ENCODE results near the gene PMS2. TPM values are rescaled to one million over a fixed set of nuclear protein-coding genes. Genes with fewer than 3 reads are reported as not detected.
"Not testable (repeated sequence)": the region's sequence is repeated elsewhere in the genome, so short reads cannot be mapped to it uniquely, and the experiment has no call there.

The PMS2 gene
- 16.3 TPM for total RNA-seq (ENCODE audit: unreplicated experiment)
- long read RNA-seq, partial matches to known transcripts, result 0 of 1 reads
- long read RNA-seq, other reads (novel, unspliced or antisense), result 1 of 1 reads

DNA sequence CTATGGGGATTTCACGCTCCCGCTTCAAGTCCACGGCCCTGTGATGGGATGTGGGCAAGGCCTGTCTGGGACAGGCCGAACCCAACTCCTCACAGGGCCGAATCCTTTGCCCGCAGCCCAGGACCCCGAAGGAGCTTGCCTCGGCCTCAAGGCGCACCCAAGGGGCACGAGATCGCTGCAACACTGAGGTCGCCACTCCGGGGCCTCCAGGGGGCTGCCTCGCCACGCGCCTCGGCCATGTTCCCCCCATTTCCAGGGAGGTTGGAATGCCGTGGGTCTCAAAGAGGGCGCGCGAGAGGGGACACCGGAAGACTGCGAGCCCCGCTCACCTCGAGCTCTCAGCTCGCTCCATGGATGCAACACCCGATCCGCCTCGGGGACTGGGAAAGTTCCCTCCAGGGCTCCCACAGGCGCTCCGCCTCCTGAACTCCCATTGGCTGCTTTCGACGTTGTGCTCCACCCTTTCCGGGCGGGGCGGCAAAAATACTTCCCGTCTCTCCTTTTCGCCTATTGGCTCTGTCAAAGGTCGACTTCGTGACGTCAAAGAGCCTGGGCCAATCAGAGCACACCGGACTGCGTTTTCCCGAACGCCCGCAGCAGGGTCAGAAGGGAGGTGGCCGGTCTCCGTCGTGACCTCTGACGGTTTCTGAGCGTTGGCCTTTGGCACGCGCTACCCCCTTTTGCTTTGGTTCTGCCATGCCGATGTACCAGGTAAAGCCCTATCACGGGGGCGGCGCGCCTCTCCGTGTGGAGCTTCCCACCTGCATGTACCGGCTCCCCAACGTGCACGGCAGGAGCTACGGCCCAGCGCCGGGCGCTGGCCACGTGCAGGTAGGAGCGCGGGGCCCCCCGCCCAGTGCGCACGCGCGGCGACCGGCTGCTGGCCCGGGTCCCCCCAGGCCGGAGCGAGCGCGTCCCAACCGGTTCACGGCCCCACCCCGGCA lies at the start of gene PMS2, which contains the start of gene AIMP2:
Gene PMS2 (minus strand): TSS at position 382 of the 944 bp plus-strand sequence. CDS start 30 bp downstream, at position 352.
Gene AIMP2 (plus strand): TSS at position 605 of the 944 bp plus-strand sequence. CDS start 92 bp downstream, at position 697.
- no peaks in the 10 kb centered on the region for H3K27me3 Mint-ChIP-seq (ENCODE audit: unreplicated experiment)

DNA sequence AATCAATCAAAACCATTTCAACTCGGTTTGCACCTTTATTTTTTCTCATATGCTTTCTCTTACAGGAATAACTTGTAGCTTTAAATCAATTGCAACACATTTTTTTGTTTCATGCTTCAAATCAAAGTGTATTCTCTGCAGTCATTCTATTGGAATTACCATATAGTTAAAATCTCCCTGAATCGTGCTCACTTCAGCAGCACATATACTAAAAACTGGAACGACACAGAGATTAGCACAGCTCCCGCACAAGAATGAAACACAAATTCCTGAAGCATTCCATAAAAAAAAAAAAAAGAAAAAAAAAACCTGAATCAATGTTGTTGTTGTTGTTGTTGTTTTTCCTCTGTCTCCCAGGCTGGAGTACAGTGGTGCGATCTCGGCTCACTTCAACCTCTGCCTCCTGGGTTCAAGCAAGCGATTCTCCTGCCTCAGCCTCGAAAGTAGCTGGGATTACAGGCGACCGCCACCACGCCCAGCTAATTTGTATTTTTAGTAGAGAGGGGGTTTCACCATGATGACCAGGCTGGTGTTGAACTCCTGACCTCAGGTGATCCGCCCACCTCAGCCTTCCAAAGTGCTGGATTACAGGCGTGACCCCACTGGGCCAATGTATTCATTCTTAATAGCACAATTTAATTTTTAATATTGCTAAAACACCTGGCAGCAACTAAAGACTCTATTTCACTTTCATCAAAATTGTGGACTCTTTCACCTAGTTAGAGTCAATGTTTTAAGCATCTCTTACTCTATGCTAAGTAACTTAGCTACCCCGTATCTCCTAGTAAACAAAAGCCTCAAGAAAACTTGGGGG lies 48.7 kb upstream of the PMS2 start:
- DNase-seq (ENCODE audit: low spot score), result no peak
- Mint-ChIP-seq H3K9me3 (ENCODE audit: unreplicated experiment) (no peaks in the 10 kb centered on the region), H3K4me3 (ENCODE audit: unreplicated experiment) (peak overlapping the region; percentile 67), H3K27me3 (ENCODE audit: unreplicated experiment) (no peaks in the 10 kb centered on the region), H3K4me1 (ENCODE audit: unreplicated experiment) (peaks cover 12% of the 10 kb centered on the region), H3K27ac (ENCODE audit: unreplicated experiment) (peak overlapping the region; percentile 30), H3K36me3 (ENCODE audit: low read depth, unreplicated experiment) (peaks cover 6% of the 10 kb centered on the region)
- TF ChIP-seq, protein P1, sequence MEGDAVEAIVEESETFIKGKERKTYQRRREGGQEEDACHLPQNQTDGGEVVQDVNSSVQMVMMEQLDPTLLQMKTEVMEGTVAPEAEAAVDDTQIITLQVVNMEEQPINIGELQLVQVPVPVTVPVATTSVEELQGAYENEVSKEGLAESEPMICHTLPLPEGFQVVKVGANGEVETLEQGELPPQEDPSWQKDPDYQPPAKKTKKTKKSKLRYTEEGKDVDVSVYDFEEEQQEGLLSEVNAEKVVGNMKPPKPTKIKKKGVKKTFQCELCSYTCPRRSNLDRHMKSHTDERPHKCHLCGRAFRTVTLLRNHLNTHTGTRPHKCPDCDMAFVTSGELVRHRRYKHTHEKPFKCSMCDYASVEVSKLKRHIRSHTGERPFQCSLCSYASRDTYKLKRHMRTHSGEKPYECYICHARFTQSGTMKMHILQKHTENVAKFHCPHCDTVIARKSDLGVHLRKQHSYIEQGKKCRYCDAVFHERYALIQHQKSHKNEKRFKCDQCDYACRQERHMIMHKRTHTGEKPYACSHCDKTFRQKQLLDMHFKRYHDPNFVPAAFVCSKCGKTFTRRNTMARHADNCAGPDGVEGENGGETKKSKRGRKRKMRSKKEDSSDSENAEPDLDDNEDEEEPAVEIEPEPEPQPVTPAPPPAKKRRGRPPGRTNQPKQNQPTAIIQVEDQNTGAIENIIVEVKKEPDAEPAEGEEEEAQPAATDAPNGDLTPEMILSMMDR (IDR thresholded peaks at IDR 0.05; ENCODE audit: unreplicated experiment), result no peak

More for the DNA sequence above, at the start of gene PMS2, which contains the start of gene AIMP2:
- Mint-ChIP-seq H3K36me3 (ENCODE audit: low read depth, unreplicated experiment) (no peaks in the 10 kb centered on the region), H3K4me3 (ENCODE audit: unreplicated experiment) (peak within 1 kb of the TSS; percentile 91), H3K4me1 (ENCODE audit: unreplicated experiment) (peaks cover 4% of the 10 kb centered on the region), H3K27ac (ENCODE audit: unreplicated experiment) (peak within 1 kb of the TSS; percentile 81), H3K9me3 (ENCODE audit: unreplicated experiment) (no peaks in the 10 kb centered on the region)
- TF ChIP-seq, protein P1 (IDR thresholded peaks at IDR 0.05; ENCODE audit: unreplicated experiment), result no peak
- DNase-seq (ENCODE audit: low spot score), result peak; percentile 94

GRCh38 chr7:6056616-6057015 lies 47.8 kb upstream of the PMS2 start:
- no peaks in the 10 kb centered on the region for H3K9me3 Mint-ChIP-seq (ENCODE audit: unreplicated experiment)
- no peak overlapping the region for H3K27ac Mint-ChIP-seq (ENCODE audit: unreplicated experiment)
- DNase-seq (ENCODE audit: low spot score), result no peak
- H3K36me3 Mint-ChIP-seq (ENCODE audit: low read depth, unreplicated experiment), result peaks cover 6% of the 10 kb centered on the region
- H3K4me1 Mint-ChIP-seq (ENCODE audit: unreplicated experiment), result peaks cover 12% of the 10 kb centered on the region
- TF ChIP-seq, protein P1 (IDR thresholded peaks at IDR 0.05; ENCODE audit: unreplicated experiment), result no peak
- H3K27me3 Mint-ChIP-seq (ENCODE audit: unreplicated experiment), result no peaks in the 10 kb centered on the region
- H3K4me3 Mint-ChIP-seq (ENCODE audit: unreplicated experiment), result no peak overlapping the region

DNA sequence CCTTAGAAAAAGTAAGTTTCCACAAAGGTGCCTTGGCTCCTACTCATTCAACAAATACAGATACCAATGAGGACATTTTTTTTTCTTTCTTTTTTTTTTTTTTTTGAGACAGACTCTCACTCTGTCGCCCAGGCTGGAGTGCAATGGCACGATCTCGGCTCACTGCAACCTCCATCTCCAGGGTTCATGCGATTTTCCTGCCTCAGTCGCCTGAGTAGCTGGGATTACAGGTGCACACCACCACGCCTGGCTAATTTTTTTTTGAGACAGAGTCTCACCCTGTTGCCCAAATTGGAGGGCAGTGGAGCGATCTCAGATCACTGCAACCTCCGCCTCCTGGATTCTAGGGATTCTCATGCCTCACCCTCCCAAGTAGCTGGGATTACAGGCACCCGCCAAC lies 42.3 kb upstream of the PMS2 start:
- not testable (repeated sequence) for H3K9me3 Mint-ChIP-seq (ENCODE audit: unreplicated experiment); H3K4me3 Mint-ChIP-seq (ENCODE audit: unreplicated experiment); DNase-seq (ENCODE audit: low spot score); H3K27me3 Mint-ChIP-seq (ENCODE audit: unreplicated experiment); H3K27ac Mint-ChIP-seq (ENCODE audit: unreplicated experiment); H3K4me1 Mint-ChIP-seq (ENCODE audit: unreplicated experiment)
- peaks cover 16% of the 10 kb centered on the region for H3K36me3 Mint-ChIP-seq (ENCODE audit: low read depth, unreplicated experiment)

- Mint-ChIP-seq H3K4me1 (ENCODE audit: unreplicated experiment) (peaks cover 2% of the 10 kb centered on the region), H3K36me3 (ENCODE audit: low read depth, unreplicated experiment) (peaks cover 17% of the 10 kb centered on the region), H3K27ac (ENCODE audit: unreplicated experiment) (no peak overlapping the region), H3K4me3 (ENCODE audit: unreplicated experiment) (no peak overlapping the region), H3K27me3 (ENCODE audit: unreplicated experiment) (no peaks in the 10 kb centered on the region), H3K9me3 (ENCODE audit: unreplicated experiment) (no peaks in the 10 kb centered on the region)
- TF ChIP-seq, protein P1 (IDR thresholded peaks at IDR 0.05; ENCODE audit: unreplicated experiment), result no peak
- no peak for DNase-seq (ENCODE audit: low spot score)
Measured at GRCh38 chr7:6049780-6050179, 40.9 kb upstream of the PMS2 start.
